Posterior vena cava (tissue), 2 donors: ENCODE results near the gene ITCH. TPM values are rescaled to one million over a fixed set of nuclear protein-coding genes. Genes with fewer than 3 reads are reported as not detected.
"Not testable (repeated sequence)": the region's sequence is repeated elsewhere in the genome, so short reads cannot be mapped to it uniquely, and the experiment has no call there.

Source experiments
- DNase-seq: peaks from one replicate; pipeline ENCODE4 v3.0.0-alpha.2; 2020; ENCODE audit warnings: low spot score
- intact Hi-C, 2 donors: fragments of 100-400 bp; cut with DNase I; formaldehyde crosslinking; loops; one replicate each; pipeline versions ENCODE4 v1.14.1 to v1.14.2; 2022 to 2023
- long read RNA-seq, 2 donors: library from polyadenylated mRNA; unstranded; transcript quantifications; one replicate each; pipeline ENCODE4 v2.0.0, GENCODE V29; 2020 to 2021
- total RNA-seq, 2 donors: library from RNA; stranded (reverse); fragmentation: NEBNext Ultra II Directional; extraction: Animal tissue kit (Norgen Biotek cat#: 25700); gene quantifications; one replicate each; pipeline ENCODE4 v1.2.1, GENCODE V29; 2021
- donor health status: DM: yes; HTN: yes; CAD: no.
- donor health status: DM: yes; HTN: yes; CAD: no.

ITCH gene
- 10 to 100 TPM; 51.8 to 64.8 TPM for total RNA-seq
- long read RNA-seq, donor 1, partial matches to known transcripts = 1 of 4 reads
- long read RNA-seq, donor 1, other reads (novel, unspliced or antisense) = 3 of 4 reads
- long read RNA-seq, donor 2, full-length matches to known transcripts = 2 of 13 reads
- long read RNA-seq, donor 2, partial matches to known transcripts = 7 of 13 reads
- long read RNA-seq, donor 2, other reads (novel, unspliced or antisense) = 4 of 13 reads

- DNase-seq = peak; percentile 99
- intact Hi-C loops = no loop called here
These were observed at the start of gene ITCH for GRCh38 chr20:34363062-34363464. TSS of gene ITCH (plus strand) at chr20:34363273. CDS start at chr20:34393812, 30,539 bp downstream.

GRCh38 chr20:34315236-34315635, 47.8 kb upstream of the ITCH start:
- no peak for DNase-seq
- intact Hi-C loops = loop anchor here (10.0 kb wide), 2 partner anchors 160 to 210 kb away; no protein-coding TSS in a partner anchor

- DNase-seq = no peak
- intact Hi-C loops = loop anchor here (10.0 kb wide), 2 partner anchors 158 to 208 kb away; no protein-coding TSS in a partner anchor
These were observed 46.8 kb upstream of the ITCH start for GRCh38 chr20:34316196-34316814.

GRCh38 chr20:34318609-34319443, 44.2 kb upstream of the ITCH start:
- intact Hi-C loops = loop anchor here (10.0 kb wide), 2 partner anchors 156 to 206 kb away; no protein-coding TSS in a partner anchor

GRCh38 chr20:34320861-34321260, 42.2 kb upstream of the ITCH start:
- DNase-seq = no peak

More at GRCh38 chr20:34318609-34319443, 44.2 kb upstream of the ITCH start:
- no peak for DNase-seq

GRCh38 chr20:34322267-34323105, 40.6 kb upstream of the ITCH start:
- DNase-seq = no peak

More at GRCh38 chr20:34320861-34321260, 42.2 kb upstream of the ITCH start:
- intact Hi-C loops = no loop called here

GRCh38 chr20:34324541-34324940, 38.5 kb upstream of the ITCH start:
- intact Hi-C loops = no loop called here

More at GRCh38 chr20:34322267-34323105, 40.6 kb upstream of the ITCH start:
- intact Hi-C loops = no loop called here

GRCh38 chr20:34328207-34328606, 34.9 kb upstream of the ITCH start:
- intact Hi-C loops, DNase-seq: not testable (repeated sequence)

More at GRCh38 chr20:34324541-34324940, 38.5 kb upstream of the ITCH start:
- no peak for DNase-seq

GRCh38 chr20:34328928-34329677, 34.0 kb upstream of the ITCH start:
- DNase-seq = no peak
- intact Hi-C loops = no loop called here

- intact Hi-C loops, DNase-seq: not testable (repeated sequence)
These were observed 32.1 kb upstream of the ITCH start for GRCh38 chr20:34330861-34331544.

- intact Hi-C loops = no loop called here
- no peak for DNase-seq
These were observed 31.2 kb upstream of the ITCH start for GRCh38 chr20:34331838-34332237.

GRCh38 chr20:34332262-34332920, 30.7 kb upstream of the ITCH start:
- intact Hi-C loops = no loop called here
- DNase-seq = no peak

- intact Hi-C loops = no loop called here
- DNase-seq = no peak
These were observed 29.3 kb upstream of the ITCH start for GRCh38 chr20:34333786-34334185.

- DNase-seq = no peak
These were observed 28.2 kb upstream of the ITCH start for GRCh38 chr20:34334654-34335407.

GRCh38 chr20:34337544-34337943, 25.5 kb upstream of the ITCH start:
- no peak for DNase-seq
- intact Hi-C loops = no loop called here

More at GRCh38 chr20:34334654-34335407, 28.2 kb upstream of the ITCH start:
- intact Hi-C loops = no loop called here

- intact Hi-C loops = no loop called here
- DNase-seq = no peak
These were observed 24.9 kb upstream of the ITCH start for GRCh38 chr20:34337982-34338726.
